K562 (cell line): ENCODE measurements around the gene PAX5. TPM values are rescaled to one million over a fixed set of nuclear protein-coding genes. Genes with fewer than 3 reads are reported as not detected.

ENCODE experiments used
- ATAC-seq: fragments of 200-7000 bp; cut with Tn5 transposase; 3 replicates; pipeline ENCODE4 v1.9.1; 2020; ENCODE audit warnings: moderate library complexity
- BruUV-seq: library from RNA; stranded (reverse); fragments of 400-500 nt; replicated peaks from 2 replicates; lab custom pipeline; 2021; lab: Mats Ljungman, UMichigan
- CTCF ChIA-PET: fragments of 300-600 bp; formaldehyde crosslinking; extraction: SDS; loops from one replicate; lab custom pipeline; 2021; ENCODE audit warnings: low intra/inter-chr PET ratio; lab: Yijun Ruan, JAX
- POLR2A ChIA-PET: fragments of 300-600, 350-650 bp; sonication (Branson Sonifier 250); formaldehyde crosslinking; extraction: SDS; loops from one replicate; lab custom pipeline; 2021; ENCODE audit warnings: antibody characterized with exemption, inconsistent platforms; lab: Yijun Ruan, JAX
- DNase-seq, 4 experiments: peaks; one replicate each; pipeline versions ENCODE4 v3.0.0 to v3.0.0-alpha.2; 2011 to 2018; ENCODE audit warnings: low spot score in 3 of 4, mixed read lengths in 3 of 4; ENCODE audit errors: extremely low read depth in 1 of 4
- FAIRE-seq: peaks from 2 replicates; lab custom pipeline; 2011; peaks lifted over from hg19 to GRCh38; lab: Jason Lieb, UNC
- H2AFZ ChIP-seq: 2 replicates; pipeline ENCODE4 v1.6.0; 2011; ENCODE audit warnings: low read depth, low read length, control low read depth, inconsistent platforms
- H3K27ac ChIP-seq: fragments of 200-600 bp; 3 replicates; pipeline ENCODE4 v1.8.0; 2011; ENCODE audit warnings: low read depth, mild to moderate bottlenecking, control low read depth, inconsistent platforms, low read length, moderate library complexity, mixed read lengths; ENCODE audit errors: extremely low read depth
- H3K27me3 ChIP-seq, 2 experiments: fragments of 300-600 bp in 1 of 2; 2 replicates in 1 of 2; 3 replicates in 1 of 2; pipeline versions ENCODE4 v1.6.0 to v1.8.0; 2011; ENCODE audit warnings: inconsistent platforms in 2 of 2, low read length in 2 of 2, mild to moderate bottlenecking in 1 of 2, mixed read lengths in 1 of 2, moderate library complexity in 1 of 2; ENCODE audit not compliant: control insufficient read depth in 2 of 2, insufficient read depth in 2 of 2
- H3K36me3 ChIP-seq: fragments of 300-600 bp; 3 replicates; pipeline ENCODE4 v1.8.0; 2011; ENCODE audit warnings: mild to moderate bottlenecking, low read length, inconsistent platforms; ENCODE audit not compliant: control insufficient read depth, insufficient read depth
- H3K4me1 ChIP-seq, 2 experiments: fragments of 200-600 bp in 1 of 2; replicated peaks in 1 of 2; 2 replicates in 1 of 2; 3 replicates in 1 of 2; pipeline versions ENCODE4 v1.5.1 to v1.8.0; 2011; ENCODE audit warnings: inconsistent platforms in 2 of 2, low read length in 2 of 2, mild to moderate bottlenecking in 1 of 2, mixed read lengths in 1 of 2, moderate library complexity in 1 of 2; ENCODE audit not compliant: control insufficient read depth in 2 of 2, insufficient read depth in 2 of 2
- H3K4me2 ChIP-seq: 2 replicates; pipeline ENCODE4 v1.6.1; 2011; ENCODE audit warnings: low read length, control low read depth, inconsistent platforms, mixed read lengths; ENCODE audit not compliant: insufficient read depth
- H3K4me3 ChIP-seq: fragments of 200-600 bp; sonication (generic), shearing (Covaris generic); 2 replicates; pipeline ENCODE4 v1.5.1; 2016; ENCODE audit warnings: control low read depth, inconsistent platforms
- H3K79me2 ChIP-seq: fragments of 200-600 bp; 3 replicates; pipeline ENCODE4 v1.8.0; 2011; ENCODE audit warnings: low read length, inconsistent platforms; ENCODE audit not compliant: control insufficient read depth, insufficient read depth
- H3K9ac ChIP-seq, 2 experiments: 2 replicates each; pipeline versions ENCODE4 v1.6.0 to v1.6.1; 2011; ENCODE audit warnings: low read depth in 2 of 2, low read length in 2 of 2, control low read depth in 1 of 2, inconsistent platforms in 1 of 2, mild to moderate bottlenecking in 1 of 2, mixed read lengths in 1 of 2; ENCODE audit not compliant: insufficient read depth in 1 of 2
- H3K9me1 ChIP-seq: one replicate; pipeline ENCODE4 v1.6.0; 2011; ENCODE audit warnings: inconsistent platforms, mild to moderate bottlenecking, low read length, moderate library complexity; ENCODE audit not compliant: control insufficient read depth, insufficient read depth
- H3K9me3 ChIP-seq: replicated peaks from 2 replicates; pipeline ENCODE4 v1.5.1; 2011; ENCODE audit warnings: low read depth, low read length, inconsistent platforms; ENCODE audit not compliant: control insufficient read depth, insufficient read depth
- H4K20me1 ChIP-seq: replicated peaks from 2 replicates; pipeline ENCODE4 v1.6.1; 2011; ENCODE audit warnings: low read length, inconsistent platforms, mixed read lengths; ENCODE audit not compliant: control insufficient read depth, insufficient read depth
- ATF1 ChIP-seq, 2 experiments: fragments of 450-650 bp in 1 of 2; IDR thresholded peaks; 2 replicates each; pipeline ENCODE4 v1.6.1; 2016; ENCODE audit warnings: missing compliant biosample characterization in 1 of 2, missing genetic modification characterization in 1 of 2
- E2F3 ChIP-seq: fragments of 250-450 bp; sonication (Bioruptor Pico); IDR thresholded peaks from 2 replicates; pipeline ENCODE4 v1.4.0; 2020; ENCODE audit warnings: mild to moderate bottlenecking
- ELF1 ChIP-seq: fragments of 200-800 bp; sonication (Bioruptor generic); IDR thresholded peaks from 2 replicates; pipeline ENCODE4 v1.6.1; 2016; ENCODE audit warnings: missing genetic modification characterization, missing compliant biosample characterization
- FOXP1 ChIP-seq: sonication (generic); formaldehyde crosslinking; IDR thresholded peaks from 2 replicates; pipeline ENCODE4 v1.8.0; 2022; ENCODE audit warnings: mild to moderate bottlenecking, missing genetic modification reagents
- HIVEP1 ChIP-seq: fragments of 250-450 bp; sonication (Bioruptor Pico); IDR thresholded peaks from 2 replicates; pipeline ENCODE4 v1.4.0; 2020; ENCODE audit warnings: mild to moderate bottlenecking
- HNRNPLL ChIP-seq: fragments of 200-400 bp; formaldehyde crosslinking; IDR thresholded peaks from 2 replicates; pipeline ENCODE4 v1.6.1; 2017; ENCODE audit warnings: low read length, low read depth, mild to moderate bottlenecking; ENCODE audit not compliant: poor library complexity, severe bottlenecking
- KHSRP ChIP-seq: fragments of 450-650 bp; IDR thresholded peaks from 2 replicates; pipeline ENCODE4 v1.6.1; 2017
- MCM3 ChIP-seq: fragments of 450-650 bp; IDR thresholded peaks from 2 replicates; pipeline ENCODE4 v1.6.1; 2016
- MYNN ChIP-seq, 2 experiments: sonication (generic); formaldehyde crosslinking in 1 of 2; IDR thresholded peaks; 2 replicates each; pipeline versions ENCODE4 v1.5.0 to v1.6.1; 2016 to 2020; ENCODE audit warnings: antibody characterized with exemption in 1 of 2, missing genetic modification reagents in 1 of 2
- NFIX ChIP-seq: fragments of 250-450 bp; sonication (Bioruptor Pico); IDR thresholded peaks from 2 replicates; pipeline ENCODE4 v1.4.0; 2020; ENCODE audit warnings: low read depth, mild to moderate bottlenecking, moderate library complexity
- NFRKB ChIP-seq: fragments of 450-650 bp; IDR thresholded peaks from 2 replicates; pipeline ENCODE4 v1.6.1; 2016; ENCODE audit warnings: low read depth
- NFYB ChIP-seq: IDR thresholded peaks from 2 replicates; pipeline ENCODE4 v1.6.1; 2011; ENCODE audit warnings: mild to moderate bottlenecking, moderate library complexity; ENCODE audit not compliant: insufficient read length; ENCODE audit errors: extremely low read depth
- PCBP1 ChIP-seq: fragments of 200-400 bp; formaldehyde crosslinking; IDR thresholded peaks from 2 replicates; pipeline ENCODE4 v1.6.1; 2018; ENCODE audit warnings: mild to moderate bottlenecking, low read depth, low read length; ENCODE audit not compliant: poor library complexity, severe bottlenecking
- RAD21 ChIP-seq, 2 experiments: fragments of 250-450 bp in 1 of 2; fragments of 450-650 bp in 1 of 2; sonication (Bioruptor Pico) in 1 of 2; formaldehyde crosslinking in 1 of 2; IDR thresholded peaks in 1 of 2; conservative IDR thresholded peaks in 1 of 2; 2 replicates each; pipeline versions ENCODE4 v1.4.0 to v1.8.0; 2020 to 2022; ENCODE audit warnings: mild to moderate bottlenecking in 2 of 2, moderate library complexity in 1 of 2
- SRSF7 ChIP-seq: fragments of 200-400 bp; formaldehyde crosslinking; optimal IDR thresholded peaks from 2 replicates; pipeline ENCODE3; 2017; ENCODE audit warnings: mild to moderate bottlenecking, low read depth, low read length
- U2AF1 ChIP-seq: fragments of 200-400 bp; formaldehyde crosslinking; optimal IDR thresholded peaks from 2 replicates; pipeline ENCODE3; 2017; ENCODE audit warnings: mild to moderate bottlenecking, low read depth, low read length, moderate library complexity
- ZNF184 ChIP-seq: sonication (generic); formaldehyde crosslinking; IDR thresholded peaks from 2 replicates; pipeline ENCODE4 v1.5.0; 2020; ENCODE audit warnings: missing genetic modification reagents
- ZNF696 ChIP-seq: fragments of 250-450 bp; sonication (Bioruptor Pico); conservative IDR thresholded peaks from 2 replicates; pipeline ENCODE4 v1.4.0; 2020; ENCODE audit warnings: mild to moderate bottlenecking, moderate library complexity
- WGBS: fragments of 100-300 bp; shearing (Covaris generic); methylation state at CpG from one replicate; pipeline ENCODE4 v1.1.6; 2016; ENCODE audit warnings: low coverage, mixed read lengths; ENCODE audit not compliant: insufficient coverage; ENCODE audit errors: missing lambda C conversion rate; 5-methylcytosine and 5-hydroxymethylcytosine counted together
- in situ Hi-C: fragments of 300-500 bp; cut with MboI; formaldehyde crosslinking; loops from 4 replicates; pipeline ENCODE4 v1.15.0; 2018; ENCODE audit warnings: inconsistent platforms, mixed read lengths
- intact Hi-C: fragments of 100-400 bp; cut with micrococcal nuclease; formaldehyde crosslinking; loops from 2 replicates; pipeline ENCODE4 v1.14.2; 2022
- polyA plus RNA-seq, 8 experiments: library from polyadenylated mRNA; depleted of rRNA in 4 of 8; stranded (reverse) in 5 of 8; unstranded in 3 of 8; fragments of >200 nt; fragmentation: Nextera tagmentation in 2 of 8; fragmentation: Illumina TruSeq in 1 of 8; extraction: Ambion mirVana in 2 of 8; extraction: Trizol in 1 of 8; gene quantifications; 2 replicates each; pipeline versions ENCODE4 v1.2.1 to v1.2.3, GENCODE V29; 2011 to 2014; ENCODE audit warnings: inconsistent platforms in 1 of 8, missing spikeins in 1 of 8
- total RNA-seq, 7 experiments: library from RNA; depleted of rRNA in 6 of 7; stranded (reverse); fragments of >200 nt in 6 of 7; fragmentation: Illumina TruSeq in 2 of 7; extraction: Trizol in 2 of 7; gene quantifications; 2 replicates each; pipeline versions ENCODE4 v1.2.1 to v1.2.3, GENCODE V29; 2011 to 2021; ENCODE audit warnings: low replicate concordance in 1 of 7
- TF ChIP-seq, protein P1 (sequence below): IDR thresholded peaks from 2 replicates; pipeline ENCODE4 v1.6.1; 2011; ENCODE audit not compliant: insufficient read length; ENCODE audit errors: extremely low read depth
- TF ChIP-seq, protein P2 (sequence below): fragments of 450-650 bp; conservative IDR thresholded peaks from 2 replicates; pipeline ENCODE4 v1.6.1; 2016; ENCODE audit warnings: missing genetic modification characterization, low read depth, mild to moderate bottlenecking, control low read depth, missing compliant biosample characterization

Gene PAX5
- total and polyA plus RNA-seq, 9 of the 15 experiments (the other 6 are each of a cell fraction or from before 2014, with no cell fraction given): 0.03 to 0.09 TPM; not detected in 7

DNA sequence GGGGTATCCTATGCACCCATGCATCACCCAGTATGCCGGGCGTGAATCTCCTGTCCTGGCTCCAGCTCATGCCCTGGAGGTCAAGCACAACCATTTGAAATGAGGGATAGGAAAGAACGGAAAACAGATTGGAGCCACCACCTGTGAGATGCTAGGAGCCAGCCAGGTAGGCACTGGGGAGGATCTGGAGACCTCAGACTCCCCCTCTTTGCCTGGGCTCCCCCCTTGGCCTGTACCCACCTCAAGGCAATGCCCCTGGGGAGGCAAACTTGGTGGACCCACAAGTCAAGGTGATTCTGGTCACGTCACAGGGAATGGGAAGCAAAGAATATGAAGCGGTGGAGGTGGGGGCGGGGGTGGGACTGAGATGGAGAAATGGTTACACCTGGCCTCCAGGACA lies 92.6 kb downstream of the PAX5 start:
- no peak for FAIRE-seq
- Histone ChIP-seq H3K79me2 (no peaks in the 10 kb centered on the region), H3K27me3 (peaks cover 0 to 33% of the 10 kb centered on the region in 2 experiments; a peak in 2 of 5 replicates), H3K36me3 (no peaks in the 10 kb centered on the region), H3K9ac (no peak overlapping the region), H3K9me1 (no peaks in the 10 kb centered on the region), H3K4me2 (no peak overlapping the region), H3K9me3 (no peaks in the 10 kb centered on the region), H3K27ac (no peak overlapping the region), H3K4me1 (no peaks in the 10 kb centered on the region), H2AFZ (no peak overlapping the region), H4K20me1 (no peaks in the 10 kb centered on the region), H3K4me3 (no peak overlapping the region)
- ChIA-PET CTCF (no interaction called here), POLR2A (no interaction called here)
- TF ChIP-seq, protein P1, sequence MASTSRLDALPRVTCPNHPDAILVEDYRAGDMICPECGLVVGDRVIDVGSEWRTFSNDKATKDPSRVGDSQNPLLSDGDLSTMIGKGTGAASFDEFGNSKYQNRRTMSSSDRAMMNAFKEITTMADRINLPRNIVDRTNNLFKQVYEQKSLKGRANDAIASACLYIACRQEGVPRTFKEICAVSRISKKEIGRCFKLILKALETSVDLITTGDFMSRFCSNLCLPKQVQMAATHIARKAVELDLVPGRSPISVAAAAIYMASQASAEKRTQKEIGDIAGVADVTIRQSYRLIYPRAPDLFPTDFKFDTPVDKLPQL: no peak
- no peak for TF ChIP-seq NFRKB
- TF ChIP-seq U2AF1: no peak
- TF ChIP-seq MYNN (IDR thresholded peaks at IDR 0.05): no peak
- TF ChIP-seq MYNN (CRISPR knock-in tag; IDR thresholded peaks at IDR 0.05): no peak
- no peak for TF ChIP-seq MCM3
- no peak for TF ChIP-seq FOXP1 (CRISPR knock-in tag)
- TF ChIP-seq KHSRP: no peak
- TF ChIP-seq HIVEP1 (CRISPR knock-in tag): no peak
- no peak for TF ChIP-seq ELF1 (tag)
- TF ChIP-seq ZNF184 (CRISPR knock-in tag): no peak
- no peak for TF ChIP-seq PCBP1
- TF ChIP-seq E2F3: no peak
- no peak for TF ChIP-seq ATF1 (CRISPR knock-in tag; IDR thresholded peaks at IDR 0.05)
- TF ChIP-seq ATF1 (tag; IDR thresholded peaks at IDR 0.05): no peak
- TF ChIP-seq SRSF7: no peak
- no peak for TF ChIP-seq HNRNPLL
- TF ChIP-seq NFIX: no peak
- TF ChIP-seq, protein P2, sequence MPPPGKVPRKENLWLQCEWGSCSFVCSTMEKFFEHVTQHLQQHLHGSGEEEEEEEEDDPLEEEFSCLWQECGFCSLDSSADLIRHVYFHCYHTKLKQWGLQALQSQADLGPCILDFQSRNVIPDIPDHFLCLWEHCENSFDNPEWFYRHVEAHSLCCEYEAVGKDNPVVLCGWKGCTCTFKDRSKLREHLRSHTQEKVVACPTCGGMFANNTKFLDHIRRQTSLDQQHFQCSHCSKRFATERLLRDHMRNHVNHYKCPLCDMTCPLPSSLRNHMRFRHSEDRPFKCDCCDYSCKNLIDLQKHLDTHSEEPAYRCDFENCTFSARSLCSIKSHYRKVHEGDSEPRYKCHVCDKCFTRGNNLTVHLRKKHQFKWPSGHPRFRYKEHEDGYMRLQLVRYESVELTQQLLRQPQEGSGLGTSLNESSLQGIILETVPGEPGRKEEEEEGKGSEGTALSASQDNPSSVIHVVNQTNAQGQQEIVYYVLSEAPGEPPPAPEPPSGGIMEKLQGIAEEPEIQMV (tag): no peak
- TF ChIP-seq RAD21 (CRISPR knock-in tag; conservative IDR thresholded peaks at IDR 0.05 in 1 of 2, IDR thresholded peaks at IDR 0.05 in 1 of 2): no peak
- no peak for TF ChIP-seq ZNF696 (CRISPR knock-in tag)
- TF ChIP-seq NFYB: no peak
- intact Hi-C loops: no loop called here
- in situ Hi-C loops: no loop called here
- no peak for DNase-seq
- 0% methylated on average over 3 of the region's 6 CpGs for WGBS
- no peak for ATAC-seq
- BruUV-seq: no TSS peak
